Femur (tissue), 1 donor: ENCODE data around the gene DOK6.

Source experiments
- DNase-seq: peaks from one replicate; pipeline ENCODE4 v3.0.0-alpha.2; 2017

DOK6 gene

GRCh38 chr18:69557282-69557681 lies 156.6 kb downstream of the DOK6 start:
- DNase-seq = no peak

GRCh38 chr18:69558052-69558451 lies 157.4 kb downstream of the DOK6 start:
- DNase-seq = no peak

GRCh38 chr18:69559604-69560003 lies 158.9 kb downstream of the DOK6 start:
- DNase-seq = no peak

DNA sequence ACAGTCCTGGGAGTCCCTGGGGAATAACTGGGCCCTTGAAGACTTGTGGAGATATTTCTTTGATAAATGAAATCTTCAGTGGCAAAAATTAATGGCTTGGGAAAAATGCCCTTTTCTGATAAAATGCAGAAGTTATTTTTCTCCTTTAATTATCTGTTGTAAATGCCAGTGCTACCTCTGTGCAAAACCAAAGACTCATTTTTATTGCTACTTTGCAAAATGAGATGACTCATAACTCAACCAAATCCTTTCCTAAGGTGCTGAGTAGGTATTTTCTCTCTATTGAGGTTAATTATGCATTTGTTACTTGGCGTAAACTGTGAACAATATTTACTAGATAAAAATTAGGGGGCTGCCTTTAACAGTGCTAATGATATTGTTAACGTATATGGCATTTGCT lies 163.9 kb downstream of the DOK6 start:
- no peak for DNase-seq

- no peak for DNase-seq
Measured at GRCh38 chr18:69567813-69568488, 167.3 kb downstream of the DOK6 start.

- no peak for DNase-seq
Measured at GRCh38 chr18:69569133-69569532, 168.4 kb downstream of the DOK6 start.

GRCh38 chr18:69574401-69574800 lies 173.7 kb downstream of the DOK6 start:
- no peak for DNase-seq

DNA sequence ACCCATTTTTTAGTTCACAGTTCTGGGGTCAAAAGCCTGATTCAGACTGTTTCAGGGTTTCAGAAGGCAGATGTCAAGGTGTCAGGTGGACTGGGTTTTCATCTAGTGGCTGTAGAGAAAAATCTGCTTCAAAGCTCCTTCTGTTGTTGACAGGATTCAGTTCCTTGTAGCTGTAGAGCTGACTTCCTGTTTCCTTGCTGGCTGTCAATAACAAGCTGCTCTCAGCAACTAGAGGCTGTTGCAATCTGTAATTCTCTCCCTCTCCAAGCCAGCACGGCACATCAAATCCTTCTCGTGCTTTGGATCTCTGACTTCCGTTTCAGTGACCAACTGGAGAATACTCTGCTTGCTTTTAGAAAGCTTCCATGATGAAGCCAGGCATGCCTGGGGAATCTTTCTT lies 179.4 kb downstream of the DOK6 start:
- DNase-seq = no peak

DNA sequence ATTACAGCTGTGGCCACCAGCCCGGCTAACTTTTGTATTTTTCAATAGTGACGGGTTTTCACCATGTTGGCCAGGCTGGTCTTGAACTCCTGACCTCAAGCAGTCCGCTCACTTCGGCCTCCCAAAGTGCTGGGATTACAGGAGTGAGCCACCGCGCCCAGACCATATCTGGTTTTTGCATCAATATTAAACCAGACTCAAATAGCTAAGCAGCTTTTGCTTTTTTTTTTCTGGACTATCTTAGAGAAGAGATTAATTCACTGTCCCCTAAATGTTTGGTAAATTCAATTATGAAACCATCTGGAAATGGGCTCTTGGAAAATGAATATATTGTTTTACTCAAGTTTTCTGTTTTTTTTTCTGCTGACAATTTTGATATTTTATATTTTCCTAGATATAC lies 183.7 kb downstream of the DOK6 start:
- DNase-seq = no peak

- no peak for DNase-seq
Measured at GRCh38 chr18:69585696-69586095, 185.0 kb downstream of the DOK6 start.

DNA sequence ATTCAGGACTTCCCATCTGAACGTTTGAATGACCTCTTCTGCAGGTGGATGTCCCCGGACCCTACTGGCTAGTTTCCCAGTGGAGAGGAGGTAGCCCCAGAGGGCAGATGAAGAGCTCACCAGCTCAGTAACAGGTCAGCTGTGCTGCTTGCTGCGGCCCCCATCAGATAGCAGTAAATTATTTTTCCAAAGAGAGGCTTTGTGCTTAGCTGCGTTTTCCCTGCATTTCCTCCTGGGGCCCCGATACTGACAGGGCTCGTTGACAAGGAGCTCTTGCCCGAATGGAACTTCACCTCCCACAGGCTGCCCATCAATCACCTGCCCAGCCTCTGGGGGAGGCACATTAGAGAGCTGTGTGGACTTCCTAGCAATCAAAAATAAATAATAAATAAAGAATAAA lies 185.8 kb downstream of the DOK6 start:
- DNase-seq = no peak

GRCh38 chr18:69588301-69588700 lies 187.6 kb downstream of the DOK6 start:
- DNase-seq = no peak

- no peak for DNase-seq
Measured at GRCh38 chr18:69590150-69590549, 189.5 kb downstream of the DOK6 start.

GRCh38 chr18:69596345-69596744 lies 195.7 kb downstream of the DOK6 start:
- DNase-seq = no peak

- DNase-seq = no peak
Measured at GRCh38 chr18:69597561-69597960, 196.9 kb downstream of the DOK6 start.

- no peak for DNase-seq
Measured at GRCh38 chr18:69599377-69599776, 198.7 kb downstream of the DOK6 start.

DNA sequence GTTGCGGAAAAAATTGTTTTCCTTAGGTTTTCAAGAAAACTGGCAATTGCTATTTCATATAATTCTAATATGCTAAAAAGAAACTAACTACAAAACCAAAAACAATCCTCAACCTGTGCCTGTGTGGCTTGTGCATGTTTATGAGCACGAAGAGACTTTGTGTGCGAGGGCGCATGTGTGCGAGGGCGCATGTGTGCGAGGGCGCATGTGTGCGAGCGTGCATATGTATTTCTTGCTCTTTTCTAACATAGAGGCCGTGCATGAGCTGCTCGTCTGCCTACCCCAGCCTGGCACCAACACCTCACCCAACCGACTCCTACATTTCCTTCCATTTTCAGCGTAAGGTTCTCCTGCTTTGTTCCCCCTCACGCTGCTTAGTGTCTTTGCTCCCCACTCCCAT lies 211.6 kb downstream of the DOK6 start:
- DNase-seq = no peak

GRCh38 chr18:69616114-69616513 lies 215.4 kb downstream of the DOK6 start:
- no peak for DNase-seq

- DNase-seq = no peak
Measured at GRCh38 chr18:69617408-69617807, 216.7 kb downstream of the DOK6 start.

DNA sequence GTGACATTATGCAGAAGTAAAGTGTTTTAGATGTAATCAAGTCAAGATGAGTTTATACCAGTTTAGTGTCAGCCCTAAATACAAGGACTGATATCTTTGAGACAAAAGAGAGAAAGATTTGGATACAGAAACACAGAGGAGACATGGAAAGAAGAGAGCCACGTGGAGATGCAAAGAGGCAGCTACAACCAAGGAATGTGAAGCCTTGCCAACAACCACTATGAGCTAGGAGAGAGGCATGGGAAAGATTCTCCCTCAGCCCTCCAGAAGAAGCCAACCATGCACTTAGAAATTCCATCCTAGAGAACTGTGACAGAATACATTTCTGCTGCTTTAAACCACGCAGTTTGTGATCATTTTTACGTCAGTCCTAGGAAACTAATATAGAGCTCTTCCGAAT lies 217.2 kb downstream of the DOK6 start:
- DNase-seq = no peak

DNA sequence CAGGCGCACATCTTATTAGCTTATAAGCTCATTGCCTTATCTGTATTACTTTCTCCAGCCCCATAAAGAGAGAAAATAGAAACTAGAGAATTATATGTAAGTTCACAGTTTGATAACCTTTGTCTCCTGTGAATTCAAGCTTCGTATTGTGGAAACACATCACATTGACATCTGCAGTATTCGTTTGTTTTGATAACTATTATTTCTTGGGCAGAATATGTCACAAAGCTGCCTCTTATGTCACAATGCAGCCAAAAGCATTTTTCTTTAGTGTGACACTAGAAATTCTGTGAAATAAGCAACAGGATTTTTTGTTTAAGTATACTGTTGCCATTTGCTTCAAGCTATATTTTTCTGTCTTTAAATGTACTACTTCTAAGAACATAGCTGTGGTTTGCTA lies 221.5 kb downstream of the DOK6 start:
- DNase-seq = no peak

GRCh38 chr18:69622961-69623360 lies 222.3 kb downstream of the DOK6 start:
- no peak for DNase-seq

DNA sequence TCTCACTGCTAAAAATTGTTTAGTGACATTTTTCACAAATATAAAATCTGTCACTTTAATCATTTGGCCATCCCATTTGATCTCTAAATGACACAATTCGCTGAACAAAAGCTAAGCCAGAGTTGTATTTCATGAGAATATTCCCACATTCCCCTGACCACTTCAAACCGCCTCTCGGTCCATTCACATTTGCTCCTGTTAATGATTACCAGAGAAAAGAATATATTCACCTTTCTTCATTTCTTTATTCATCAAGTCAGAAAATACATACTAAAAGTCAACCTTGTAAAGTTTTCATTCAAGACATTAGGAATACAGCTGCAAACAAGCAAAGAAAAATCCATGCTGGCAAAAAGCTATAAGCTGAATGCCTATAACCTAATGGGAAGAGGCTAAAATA lies 225.5 kb downstream of the DOK6 start:
- DNase-seq = no peak

GRCh38 chr18:69626643-69627242 lies 226.1 kb downstream of the DOK6 start:
- DNase-seq = no peak

- no peak for DNase-seq
Measured at GRCh38 chr18:69628774-69629359, 228.2 kb downstream of the DOK6 start.
